HepG2 (cell line): ENCODE measurements around the gene GBP6. TPM values are rescaled to one million over a fixed set of nuclear protein-coding genes. Genes with fewer than 3 reads are reported as not detected.
A peak's percentile ranks its signal among the peaks of the same experiment; 100 is the strongest.

Experiments
- ATRX ChIP-seq: sonication (generic); formaldehyde crosslinking; IDR thresholded peaks from 2 replicates; pipeline ENCODE4 v1.4.0; 2020; ENCODE audit warnings: missing genetic modification reagents, borderline replicate concordance
- EZH2 ChIP-seq: conservative IDR thresholded peaks from 2 replicates; pipeline ENCODE4 v1.6.1; 2012; ENCODE audit warnings: mild to moderate bottlenecking, low read depth, low read length, moderate library complexity
- GTF3A ChIP-seq: sonication (generic); formaldehyde crosslinking; conservative IDR thresholded peaks from 2 replicates; pipeline ENCODE4 v1.4.0; 2020; ENCODE audit warnings: mild to moderate bottlenecking, missing genetic modification reagents
- HNRNPUL1 ChIP-seq: fragments of 200-400 bp; formaldehyde crosslinking; IDR thresholded peaks from 2 replicates; pipeline ENCODE4 v1.6.1; 2017; ENCODE audit warnings: low read depth, mild to moderate bottlenecking, low read length, moderate library complexity
- MEF2D ChIP-seq: sonication (generic); formaldehyde crosslinking; IDR thresholded peaks from 2 replicates; pipeline ENCODE4 v1.5.1; 2020; ENCODE audit warnings: mild to moderate bottlenecking, missing genetic modification reagents
- MEIS2 ChIP-seq: sonication (generic); formaldehyde crosslinking; IDR thresholded peaks from 2 replicates; pipeline ENCODE4 v1.9.0; 2021; ENCODE audit warnings: mild to moderate bottlenecking, missing genetic modification reagents
- MIXL1 ChIP-seq: IDR thresholded peaks from 2 replicates; pipeline ENCODE4 v1.6.1; 2016
- PITX1 ChIP-seq: sonication (generic); formaldehyde crosslinking; IDR thresholded peaks from 2 replicates; pipeline ENCODE4 v1.5.1; 2020; ENCODE audit warnings: mild to moderate bottlenecking, missing genetic modification reagents
- PRPF4 ChIP-seq: fragments of 200-400 bp; formaldehyde crosslinking; IDR thresholded peaks from 2 replicates; pipeline ENCODE4 v1.6.1; 2016; ENCODE audit warnings: low read length, low read depth; ENCODE audit not compliant: poor library complexity, severe bottlenecking
- RXRB ChIP-seq: IDR thresholded peaks from 2 replicates; pipeline ENCODE4 v1.6.1; 2016; ENCODE audit warnings: borderline replicate concordance, missing genetic modification reagents, missing compliant biosample characterization
- SALL1 ChIP-seq: sonication (generic); formaldehyde crosslinking; IDR thresholded peaks from 2 replicates; pipeline ENCODE4 v1.8.0; 2022; ENCODE audit warnings: mild to moderate bottlenecking, missing genetic modification reagents
- SAP130 ChIP-seq: IDR thresholded peaks from 2 replicates; pipeline ENCODE4 v1.6.1; 2016; ENCODE audit warnings: low read depth
- SETDB1 ChIP-seq: sonication (generic); formaldehyde crosslinking; IDR thresholded peaks from 2 replicates; pipeline ENCODE4 v1.5.1; 2020; ENCODE audit warnings: missing genetic modification reagents, mild to moderate bottlenecking, borderline replicate concordance
- SMARCC2 ChIP-seq: fragments of 450-650 bp; IDR thresholded peaks from 2 replicates; pipeline ENCODE4 v1.6.1; 2017; ENCODE audit warnings: antibody characterized with exemption, mild to moderate bottlenecking
- U2AF1 ChIP-seq: fragments of 200-400 bp; formaldehyde crosslinking; optimal IDR thresholded peaks from 2 replicates; pipeline ENCODE3; 2017; ENCODE audit warnings: mild to moderate bottlenecking, low read depth, low read length
- ZNF572 ChIP-seq: sonication (generic); formaldehyde crosslinking; IDR thresholded peaks from 2 replicates; pipeline ENCODE4 v1.5.1; 2020; ENCODE audit warnings: mild to moderate bottlenecking, missing genetic modification reagents
- ZNF614 ChIP-seq: IDR thresholded peaks from 2 replicates; pipeline ENCODE4 v1.6.1; 2018; ENCODE audit warnings: missing biosample characterization, missing genetic modification reagents, inconsistent platforms, borderline replicate concordance
- ZNF75D ChIP-seq: sonication (generic); formaldehyde crosslinking; IDR thresholded peaks from 2 replicates; pipeline ENCODE4 v1.8.1; 2023; ENCODE audit warnings: missing genetic modification reagents, mild to moderate bottlenecking, borderline replicate concordance
- ZNF879 ChIP-seq: sonication (generic); formaldehyde crosslinking; IDR thresholded peaks from 2 replicates; pipeline ENCODE4 v1.8.1; 2023; ENCODE audit warnings: missing genetic modification reagents
- polyA plus RNA-seq, 8 experiments: library from polyadenylated mRNA; depleted of rRNA in 3 of 8; stranded (reverse) in 7 of 8; unstranded in 1 of 8; fragments of >200 nt; fragmentation: Illumina TruSeq in 4 of 8; extraction: Trizol in 4 of 8; gene quantifications; 2 replicates each; pipeline versions ENCODE4 v1.2.1 to v1.2.3, GENCODE V29; 2011 to 2016; ENCODE audit warnings: low read depth in 4 of 8, missing spikeins in 1 of 8, mixed read lengths in 1 of 8; ENCODE audit not compliant: insufficient read depth in 1 of 8
- total RNA-seq, 5 experiments: library from RNA; depleted of rRNA; stranded (reverse); fragments of >200 nt; fragmentation: Illumina TruSeq; extraction: Trizol; gene quantifications; 2 replicates each; pipeline ENCODE4 v1.2.3, GENCODE V29; 2016; ENCODE audit warnings: low read depth in 1 of 5
- TF ChIP-seq, protein P1 (sequence below): sonication (generic); formaldehyde crosslinking; IDR thresholded peaks from 2 replicates; pipeline ENCODE4 v1.5.1; 2020; ENCODE audit warnings: missing genetic modification reagents, mild to moderate bottlenecking, borderline replicate concordance
- TF ChIP-seq, protein P2 (sequence below): sonication (generic); formaldehyde crosslinking; IDR thresholded peaks from 2 replicates; pipeline ENCODE4 v1.5.1; 2020; ENCODE audit warnings: mild to moderate bottlenecking, missing genetic modification reagents, borderline replicate concordance
- TF ChIP-seq, protein P3 (sequence below): sonication (generic); formaldehyde crosslinking; IDR thresholded peaks from 2 replicates; pipeline ENCODE4 v1.9.0; 2022; ENCODE audit warnings: missing genetic modification reagents, mild to moderate bottlenecking, borderline replicate concordance

Gene GBP6
- total and polyA plus RNA-seq, 2 of the 13 experiments (the other 11 are each of a cell fraction or from before 2014, with no cell fraction given), result not detected

DNA sequence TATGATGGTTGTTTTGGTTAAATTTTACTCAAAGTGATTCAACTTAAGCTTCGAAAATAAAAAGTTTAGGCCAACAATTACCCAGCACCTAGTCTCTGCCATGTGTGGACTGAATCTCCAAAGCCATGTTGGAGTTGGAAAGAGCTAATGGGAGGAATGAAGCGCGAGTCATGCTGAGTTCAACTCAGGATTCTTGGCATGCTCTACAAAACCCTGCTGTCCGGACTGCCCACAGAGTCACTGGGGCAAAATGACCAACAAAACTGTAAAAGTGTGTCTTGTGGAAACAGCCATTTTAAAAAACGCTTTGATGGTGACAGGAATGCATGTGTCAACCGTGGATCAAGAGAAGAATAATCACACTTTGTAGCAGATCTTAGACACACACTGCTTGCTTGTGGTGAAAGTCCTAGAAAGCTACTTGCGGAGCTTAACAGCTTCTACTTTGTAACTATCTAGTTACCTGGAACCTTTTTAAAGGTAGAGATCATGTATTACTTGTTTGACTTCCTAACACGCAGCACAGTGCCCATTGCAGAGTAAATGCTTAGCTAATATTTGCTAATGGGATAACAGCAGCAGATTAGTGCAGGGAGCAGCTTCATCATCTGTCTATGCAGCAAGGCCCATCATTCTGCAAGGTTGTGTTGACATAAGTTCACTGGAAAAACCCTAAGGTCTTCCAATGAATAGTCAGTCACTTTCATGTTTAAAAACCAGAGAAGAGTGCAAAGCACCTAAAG, 7.0 kb upstream of the GBP6 start (continued):
- TF ChIP-seq SAP130 (CRISPR knock-in tag), result peak; percentile 34; the same call in 1 of the 2 replicates
- no peak for TF ChIP-seq EZH2
- TF ChIP-seq ZNF75D (CRISPR knock-in tag), result no peak
- TF ChIP-seq MEF2D (CRISPR knock-in tag), result no peak
- TF ChIP-seq RXRB (CRISPR knock-in tag), result peak; percentile 49
- no peak; the same call in 1 of the 2 replicates for TF ChIP-seq SALL1 (CRISPR knock-in tag)
- TF ChIP-seq, protein P1, sequence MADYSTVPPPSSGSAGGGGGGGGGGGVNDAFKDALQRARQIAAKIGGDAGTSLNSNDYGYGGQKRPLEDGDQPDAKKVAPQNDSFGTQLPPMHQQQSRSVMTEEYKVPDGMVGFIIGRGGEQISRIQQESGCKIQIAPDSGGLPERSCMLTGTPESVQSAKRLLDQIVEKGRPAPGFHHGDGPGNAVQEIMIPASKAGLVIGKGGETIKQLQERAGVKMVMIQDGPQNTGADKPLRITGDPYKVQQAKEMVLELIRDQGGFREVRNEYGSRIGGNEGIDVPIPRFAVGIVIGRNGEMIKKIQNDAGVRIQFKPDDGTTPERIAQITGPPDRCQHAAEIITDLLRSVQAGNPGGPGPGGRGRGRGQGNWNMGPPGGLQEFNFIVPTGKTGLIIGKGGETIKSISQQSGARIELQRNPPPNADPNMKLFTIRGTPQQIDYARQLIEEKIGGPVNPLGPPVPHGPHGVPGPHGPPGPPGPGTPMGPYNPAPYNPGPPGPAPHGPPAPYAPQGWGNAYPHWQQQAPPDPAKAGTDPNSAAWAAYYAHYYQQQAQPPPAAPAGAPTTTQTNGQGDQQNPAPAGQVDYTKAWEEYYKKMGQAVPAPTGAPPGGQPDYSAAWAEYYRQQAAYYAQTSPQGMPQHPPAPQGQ, result no peak
- TF ChIP-seq ZNF614, result 0 out of 2 replicates have a peak, but pooled peaks have one; percentile 63
- peak; percentile 90 for TF ChIP-seq MIXL1 (CRISPR knock-in tag)
- TF ChIP-seq ZNF572 (CRISPR knock-in tag), result no peak
- TF ChIP-seq, protein P2, sequence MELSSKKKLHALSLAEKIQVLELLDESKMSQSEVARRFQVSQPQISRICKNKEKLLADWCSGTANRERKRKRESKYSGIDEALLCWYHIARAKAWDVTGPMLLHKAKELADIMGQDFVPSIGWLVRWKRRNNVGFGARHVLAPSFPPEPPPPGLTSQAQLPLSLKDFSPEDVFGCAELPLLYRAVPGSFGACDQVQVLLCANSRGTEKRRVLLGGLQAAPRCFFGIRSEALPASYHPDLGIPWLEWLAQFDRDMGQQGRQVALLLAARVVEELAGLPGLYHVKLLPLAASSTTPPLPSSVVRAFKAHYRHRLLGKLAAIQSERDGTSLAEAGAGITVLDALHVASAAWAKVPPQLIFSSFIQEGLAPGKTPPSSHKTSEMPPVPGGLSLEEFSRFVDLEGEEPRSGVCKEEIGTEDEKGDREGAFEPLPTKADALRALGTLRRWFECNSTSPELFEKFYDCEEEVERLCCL, result no peak
- TF ChIP-seq HNRNPUL1, result no peak
- TF ChIP-seq ATRX (CRISPR knock-in tag), result no peak
- TF ChIP-seq PITX1, result peak; percentile 92
- TF ChIP-seq MEIS2 (CRISPR knock-in tag), result no peak
- TF ChIP-seq GTF3A (CRISPR knock-in tag), result no peak
- TF ChIP-seq ZNF879 (CRISPR knock-in tag), result no peak
- TF ChIP-seq, protein P3, sequence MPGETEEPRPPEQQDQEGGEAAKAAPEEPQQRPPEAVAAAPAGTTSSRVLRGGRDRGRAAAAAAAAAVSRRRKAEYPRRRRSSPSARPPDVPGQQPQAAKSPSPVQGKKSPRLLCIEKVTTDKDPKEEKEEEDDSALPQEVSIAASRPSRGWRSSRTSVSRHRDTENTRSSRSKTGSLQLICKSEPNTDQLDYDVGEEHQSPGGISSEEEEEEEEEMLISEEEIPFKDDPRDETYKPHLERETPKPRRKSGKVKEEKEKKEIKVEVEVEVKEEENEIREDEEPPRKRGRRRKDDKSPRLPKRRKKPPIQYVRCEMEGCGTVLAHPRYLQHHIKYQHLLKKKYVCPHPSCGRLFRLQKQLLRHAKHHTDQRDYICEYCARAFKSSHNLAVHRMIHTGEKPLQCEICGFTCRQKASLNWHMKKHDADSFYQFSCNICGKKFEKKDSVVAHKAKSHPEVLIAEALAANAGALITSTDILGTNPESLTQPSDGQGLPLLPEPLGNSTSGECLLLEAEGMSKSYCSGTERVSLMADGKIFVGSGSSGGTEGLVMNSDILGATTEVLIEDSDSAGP (CRISPR knock-in tag), result no peak
- TF ChIP-seq U2AF1, result no peak
- no peak for TF ChIP-seq SETDB1 (CRISPR knock-in tag)
- TF ChIP-seq SMARCC2, result no peak
- no peak for TF ChIP-seq PRPF4
